GM12878 (cell line): ENCODE results near the gene CXCL14. TPM values are rescaled to one million over a fixed set of nuclear protein-coding genes. Genes with fewer than 3 reads are reported as not detected.
A peak's percentile ranks its signal among the peaks of the same experiment; 100 is the strongest.

Source experiments
- ATAC-seq: fragments of 200-7000 bp; cut with Tn5 transposase; 3 replicates; pipeline ENCODE4 v1.9.1; 2020; ENCODE audit warnings: mild to moderate bottlenecking, moderate library complexity
- BruUV-seq: library from RNA; stranded (reverse); fragments of 400-500 nt; replicated peaks from 2 replicates; lab custom pipeline; 2021; lab: Mats Ljungman, UMichigan
- CTCF ChIA-PET: fragments of 300-600 bp; sonication (Branson Sonifier 250); formaldehyde crosslinking; extraction: SDS; loops from one replicate; lab custom pipeline; 2021; ENCODE audit warnings: inconsistent platforms; lab: Yijun Ruan, JAX
- POLR2A ChIA-PET: fragments of 350-600 bp; formaldehyde crosslinking; extraction: SDS; loops from one replicate; lab custom pipeline; 2021; ENCODE audit warnings: inconsistent platforms; lab: Charles Lee
- RAD21 ChIA-PET: fragments of 300-600 bp; sonication (Branson Sonifier 250); formaldehyde crosslinking; loops from one replicate; lab custom pipeline; 2023; ENCODE audit warnings: antibody characterized with exemption; ENCODE audit not compliant: unreplicated experiment; lab: Charles Lee
- SMC1A ChIA-PET: fragments of 300-600 bp; sonication (Branson Sonifier 250); formaldehyde crosslinking; loops from one replicate; lab custom pipeline; 2023; ENCODE audit not compliant: unreplicated experiment, uncharacterized antibody; lab: Charles Lee
- DNase-seq: peaks from one replicate; pipeline ENCODE4 v3.0.0-alpha.2; 2011; ENCODE audit warnings: low read depth, low spot score
- FAIRE-seq: peaks from 3 replicates; lab custom pipeline; 2011; peaks lifted over from hg19 to GRCh38; lab: Jason Lieb, UNC
- H2AFZ ChIP-seq: 2 replicates; pipeline ENCODE4 v1.6.0; 2011; ENCODE audit warnings: low read depth, low read length, control low read depth; ENCODE audit not compliant: control insufficient read depth
- H3K27ac ChIP-seq: 2 replicates; pipeline ENCODE4 v1.5.1; 2011; ENCODE audit warnings: control low read depth; ENCODE audit not compliant: control insufficient read depth, insufficient read depth
- H3K27me3 ChIP-seq, 2 experiments: replicated peaks in 1 of 2; 2 replicates each; pipeline versions ENCODE4 v1.6.0 to v1.6.1; 2011; ENCODE audit warnings: low read length in 1 of 2; ENCODE audit not compliant: control insufficient read depth in 2 of 2, insufficient read depth in 2 of 2
- H3K36me3 ChIP-seq, 2 experiments: 2 replicates each; pipeline ENCODE4 v1.5.1; 2011; ENCODE audit warnings: low read length in 1 of 2; ENCODE audit not compliant: control insufficient read depth in 2 of 2, insufficient read depth in 2 of 2
- H3K4me1 ChIP-seq: 2 replicates; pipeline ENCODE4 v1.6.1; 2011; ENCODE audit warnings: mild to moderate bottlenecking, low read length, moderate library complexity, mixed read lengths; ENCODE audit not compliant: control insufficient read depth, insufficient read depth
- H3K4me2 ChIP-seq: 2 replicates; pipeline ENCODE4 v1.6.0; 2011; ENCODE audit warnings: control low read depth; ENCODE audit not compliant: control insufficient read depth, insufficient read depth
- H3K4me3 ChIP-seq: fragments of 200-600 bp; sonication (generic); 2 replicates; pipeline ENCODE4 v1.5.1; 2016
- H3K79me2 ChIP-seq: 2 replicates; pipeline ENCODE4 v1.6.0; 2011; ENCODE audit warnings: low read length; ENCODE audit not compliant: control insufficient read depth, insufficient read depth
- H3K9ac ChIP-seq: 2 replicates; pipeline ENCODE4 v1.8.0; 2011; ENCODE audit warnings: low read length, control low read depth, mixed read lengths; ENCODE audit not compliant: control insufficient read depth, insufficient read depth
- H3K9me3 ChIP-seq: replicated peaks from 3 replicates; pipeline ENCODE4 v1.5.1; 2011; ENCODE audit warnings: mild to moderate bottlenecking, low read length; ENCODE audit not compliant: control insufficient read depth, insufficient read depth
- H4K20me1 ChIP-seq: 2 replicates; pipeline ENCODE4 v1.6.0; 2011; ENCODE audit not compliant: control insufficient read depth, insufficient read depth
- BACH1 ChIP-seq: fragments of 450-650 bp; IDR thresholded peaks from 2 replicates; pipeline ENCODE4 v1.6.1; 2017; ENCODE audit warnings: mild to moderate bottlenecking, borderline replicate concordance
- CHD1 ChIP-seq: IDR thresholded peaks from 2 replicates; pipeline ENCODE4 v1.6.1; 2012; ENCODE audit warnings: low read depth, low read length, improper control_type of control experiment
- POU2F2 ChIP-seq: IDR thresholded peaks from 3 replicates; pipeline ENCODE4 v1.6.1; 2011; ENCODE audit warnings: low read depth, mild to moderate bottlenecking, low read length, borderline replicate concordance
- RAD21 ChIP-seq: IDR thresholded peaks from 2 replicates; pipeline ENCODE4 v1.6.1; 2011; ENCODE audit warnings: mild to moderate bottlenecking, low read depth, low read length, moderate library complexity; ENCODE audit not compliant: insufficient read depth
- SIN3A ChIP-seq: IDR thresholded peaks from 2 replicates; pipeline ENCODE4 v1.6.1; 2012; ENCODE audit warnings: low read depth, low read length, improper control_type of control experiment
- SMC3 ChIP-seq: IDR thresholded peaks from 2 replicates; pipeline ENCODE4 v1.6.1; 2011; ENCODE audit warnings: low read length, improper control_type of control experiment, borderline replicate concordance
- TAF1 ChIP-seq: IDR thresholded peaks from 2 replicates; pipeline ENCODE4 v1.6.1; 2011; ENCODE audit warnings: mild to moderate bottlenecking, low read depth, low read length, borderline replicate concordance
- YY1 ChIP-seq: IDR thresholded peaks from 2 replicates; pipeline ENCODE4 v1.6.1; 2011; ENCODE audit warnings: low read depth, mild to moderate bottlenecking, low read length
- ZNF274 ChIP-seq: IDR thresholded peaks from one replicate; pipeline ENCODE4 v1.8.0; 2011; ENCODE audit not compliant: insufficient read length, insufficient read depth
- WGBS: methylation state at CpG from one replicate; pipeline ENCODE4 v1.1.6; 2016; ENCODE audit warnings: low lambda C conversion rate; ENCODE audit not compliant: insufficient replicate concordance, insufficient coverage; ENCODE audit errors: missing lambda C conversion rate; 5-methylcytosine and 5-hydroxymethylcytosine counted together
- in situ Hi-C: fragments of 300-500 bp; cut with MboI; formaldehyde crosslinking; loops from 9 replicates; pipeline ENCODE4 v1.14.3; 2018; ENCODE audit warnings: mixed read lengths
- intact Hi-C: fragments of 100-400 bp; cut with micrococcal nuclease; formaldehyde crosslinking; loops from one replicate; pipeline ENCODE4 v1.14.2; 2022; ENCODE audit not compliant: unreplicated experiment
- polyA plus RNA-seq, 11 experiments: library from polyadenylated mRNA; depleted of rRNA in 4 of 11; unstranded in 6 of 11; stranded (reverse) in 5 of 11; fragments of >200 nt; fragmentation: Nextera tagmentation in 4 of 11; fragmentation: Illumina TruSeq in 1 of 11; extraction: Ambion mirVana in 4 of 11; extraction: Trizol in 1 of 11; gene quantifications; 1 replicate in 1 of 11; 2 replicates in 10 of 11; pipeline versions ENCODE4 v1.2.1 to v1.2.3, GENCODE V29; 2011 to 2016; ENCODE audit warnings: inconsistent platforms in 2 of 11, missing spikeins in 2 of 11, low read depth in 1 of 11
- total RNA-seq, 4 experiments: library from RNA; depleted of rRNA in 3 of 4; stranded (reverse); fragments of >200 nt in 3 of 4; fragmentation: Illumina TruSeq in 1 of 4; extraction: Trizol in 1 of 4; gene quantifications; 2 replicates each; pipeline versions ENCODE4 v1.2.1 to v1.2.3, GENCODE V29; 2013 to 2021
- TF ChIP-seq, protein P1 (sequence below): IDR thresholded peaks from 2 replicates; pipeline ENCODE4 v1.6.1; 2011; ENCODE audit warnings: low read depth, mild to moderate bottlenecking, low read length, moderate library complexity, borderline replicate concordance; ENCODE audit errors: extremely low read depth
- TF ChIP-seq, protein P2 (sequence below), 3 experiments: IDR thresholded peaks in 2 of 3; conservative IDR thresholded peaks in 1 of 3; 2 replicates each; pipeline ENCODE4 v1.5.1; 2011; ENCODE audit warnings: low read depth in 3 of 3, low read length in 3 of 3, mild to moderate bottlenecking in 3 of 3, control low read depth in 2 of 3, moderate library complexity in 2 of 3, inconsistent platforms in 1 of 3, mixed read lengths in 1 of 3; ENCODE audit not compliant: control insufficient read depth in 2 of 3, insufficient read depth in 1 of 3; ENCODE audit errors: extremely low read depth in 1 of 3
- TF ChIP-seq, protein P3 (sequence below): fragments of 450-650 bp; IDR thresholded peaks from 2 replicates; pipeline ENCODE4 v1.6.1; 2017; ENCODE audit warnings: mild to moderate bottlenecking

CXCL14 gene
- total and polyA plus RNA-seq, 10 of the 15 experiments (the other 5 are each of a cell fraction or from before 2014, with no cell fraction given) = 0.05 TPM; not detected in 9

DNA sequence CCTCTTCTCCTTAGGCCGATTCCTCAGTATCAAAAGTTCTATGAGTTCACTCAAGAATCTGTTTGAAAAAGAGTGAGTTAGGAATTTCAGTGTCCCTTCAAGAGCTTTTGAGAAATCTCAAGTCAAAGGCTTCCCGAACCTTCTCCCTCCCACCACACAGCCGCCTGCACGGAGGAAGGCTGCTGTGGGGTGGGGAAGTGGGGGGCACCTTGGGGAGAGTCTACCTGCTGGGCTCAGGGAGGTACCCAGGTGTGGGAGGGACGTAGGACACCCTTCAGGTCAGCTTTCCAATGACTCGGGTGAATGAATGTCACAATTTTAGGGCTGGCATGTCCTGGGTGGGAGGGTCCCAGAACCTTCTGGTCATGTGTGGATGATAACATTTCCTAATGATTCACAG, 17.5 kb downstream of the CXCL14 start:
- Histone ChIP-seq H3K4me1 (no peaks in the 10 kb centered on the region), H3K27ac (no peak overlapping the region), H4K20me1 (no peaks in the 10 kb centered on the region), H2AFZ (peak overlapping the region; percentile 46; the same call in 1 of the 2 replicates), H3K27me3 (peaks cover 3% of the 10 kb centered on the region in 2 experiments; a peak in 3 of 4 replicates), H3K9me3 (no peaks in the 10 kb centered on the region; the same call in 2 of the 3 replicates), H3K9ac (no peak overlapping the region), H3K4me2 (no peak overlapping the region), H3K4me3 (no peak overlapping the region), H3K36me3 (no peaks in the 10 kb centered on the region), H3K79me2 (no peaks in the 10 kb centered on the region)
- ChIA-PET POLR2A (no interaction called here), RAD21 (interaction anchor here (0.7 to 2.7 kb wide), 5 partner anchors 10 to 269 kb away, joined by 3 to 26 read pairs (median 4); no protein-coding TSS in a partner anchor), SMC1A (interaction anchor here (1.4 to 1.5 kb wide), 2 partner anchors 270 to 278 kb away, joined by 3 to 5 read pairs; no protein-coding TSS in a partner anchor), CTCF (interaction anchor here (0.6 to 10.2 kb wide), 24 partner anchors 9 to 330 kb away, joined by 3 to 203 read pairs (median 4); partner anchors contain the start of gene DCANP1)
- ATAC-seq = no peak
- TF ChIP-seq TAF1 (no peak), CHD1 (no peak), ZNF274 (no peak), SIN3A (no peak)
- intact Hi-C loops (loop anchor here (1.0 kb wide), 1 partner anchor 269 kb away; no protein-coding TSS in a partner anchor), in situ Hi-C loops (no loop called here)
- no peak for DNase-seq
- FAIRE-seq = no peak
- no TSS peak for BruUV-seq
- WGBS = 87% methylated on average over 6 of the region's 6 CpGs

DNA sequence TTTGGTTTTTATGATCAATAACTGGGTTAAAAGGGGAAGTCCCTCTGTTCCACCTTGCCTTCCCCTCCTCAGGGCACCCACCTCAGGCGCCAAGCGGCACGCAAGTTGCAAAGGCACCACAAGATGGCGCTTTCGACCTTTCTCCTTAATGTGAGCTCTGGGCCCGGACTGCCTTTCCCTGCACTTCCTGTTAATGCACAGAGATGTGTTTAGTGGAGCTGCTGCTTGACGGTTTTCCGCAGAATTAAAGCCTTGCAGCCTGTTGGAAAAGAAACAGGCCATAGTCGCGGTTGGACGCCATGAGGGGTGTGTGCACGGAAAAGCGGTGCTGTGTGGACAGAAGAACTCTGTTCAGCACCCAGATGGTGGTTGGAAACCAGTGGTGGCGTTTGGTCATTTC, 17.9 kb downstream of the CXCL14 start:
- Histone ChIP-seq H4K20me1 (no peaks in the 10 kb centered on the region), H3K4me1 (no peaks in the 10 kb centered on the region), H3K4me3 (no peak overlapping the region), H3K27ac (no peak overlapping the region), H3K9ac (no peak overlapping the region), H3K4me2 (no peak overlapping the region), H2AFZ (peak overlapping the region; percentile 46), H3K27me3 (peaks cover 3% of the 10 kb centered on the region in 2 experiments; a peak in 3 of 4 replicates), H3K36me3 (no peaks in the 10 kb centered on the region), H3K79me2 (no peaks in the 10 kb centered on the region), H3K9me3 (no peaks in the 10 kb centered on the region; the same call in 2 of the 3 replicates)
- FAIRE-seq (peak; percentile 98), ATAC-seq (peak; percentile 99), DNase-seq (peak; percentile 21)
- intact Hi-C loops (loop anchor here (1.0 kb wide), 1 partner anchor 269 kb away; no protein-coding TSS in a partner anchor), in situ Hi-C loops (no loop called here)
- CTCF ChIA-PET = interaction anchor here (0.6 to 10.2 kb wide), 23 partner anchors 9 to 330 kb away, joined by 3 to 203 read pairs (median 4); partner anchors contain the start of gene DCANP1
- WGBS = 6% methylated on average over 14 of the region's 14 CpGs
- SMC1A ChIA-PET = interaction anchor here (1.5 kb wide), 1 partner anchor 270 kb away, joined by 5 read pairs; no protein-coding TSS in a partner anchor
- RAD21 ChIA-PET = interaction anchor here (0.7 to 2.7 kb wide), 5 partner anchors 9 to 270 kb away, joined by 3 to 26 read pairs (median 4); no protein-coding TSS in a partner anchor
- POLR2A ChIA-PET = no interaction called here
- BruUV-seq = no TSS peak
- TF ChIP-seq, protein P1, sequence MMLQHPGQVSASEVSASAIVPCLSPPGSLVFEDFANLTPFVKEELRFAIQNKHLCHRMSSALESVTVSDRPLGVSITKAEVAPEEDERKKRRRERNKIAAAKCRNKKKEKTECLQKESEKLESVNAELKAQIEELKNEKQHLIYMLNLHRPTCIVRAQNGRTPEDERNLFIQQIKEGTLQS = no peak
- TF ChIP-seq, protein P2, sequence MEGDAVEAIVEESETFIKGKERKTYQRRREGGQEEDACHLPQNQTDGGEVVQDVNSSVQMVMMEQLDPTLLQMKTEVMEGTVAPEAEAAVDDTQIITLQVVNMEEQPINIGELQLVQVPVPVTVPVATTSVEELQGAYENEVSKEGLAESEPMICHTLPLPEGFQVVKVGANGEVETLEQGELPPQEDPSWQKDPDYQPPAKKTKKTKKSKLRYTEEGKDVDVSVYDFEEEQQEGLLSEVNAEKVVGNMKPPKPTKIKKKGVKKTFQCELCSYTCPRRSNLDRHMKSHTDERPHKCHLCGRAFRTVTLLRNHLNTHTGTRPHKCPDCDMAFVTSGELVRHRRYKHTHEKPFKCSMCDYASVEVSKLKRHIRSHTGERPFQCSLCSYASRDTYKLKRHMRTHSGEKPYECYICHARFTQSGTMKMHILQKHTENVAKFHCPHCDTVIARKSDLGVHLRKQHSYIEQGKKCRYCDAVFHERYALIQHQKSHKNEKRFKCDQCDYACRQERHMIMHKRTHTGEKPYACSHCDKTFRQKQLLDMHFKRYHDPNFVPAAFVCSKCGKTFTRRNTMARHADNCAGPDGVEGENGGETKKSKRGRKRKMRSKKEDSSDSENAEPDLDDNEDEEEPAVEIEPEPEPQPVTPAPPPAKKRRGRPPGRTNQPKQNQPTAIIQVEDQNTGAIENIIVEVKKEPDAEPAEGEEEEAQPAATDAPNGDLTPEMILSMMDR (IDR thresholded peaks at IDR 0.05 in 2 of 3, conservative IDR thresholded peaks at IDR 0.05 in 1 of 3; ENCODE audit: control insufficient read depth in 2 of 3, extremely low read depth in 1 of 3, insufficient read depth in 1 of 3, low read depth in 3 of 3, low read length in 3 of 3) = peak; percentile 78 to 87 (median 85)
- TF ChIP-seq, protein P3, sequence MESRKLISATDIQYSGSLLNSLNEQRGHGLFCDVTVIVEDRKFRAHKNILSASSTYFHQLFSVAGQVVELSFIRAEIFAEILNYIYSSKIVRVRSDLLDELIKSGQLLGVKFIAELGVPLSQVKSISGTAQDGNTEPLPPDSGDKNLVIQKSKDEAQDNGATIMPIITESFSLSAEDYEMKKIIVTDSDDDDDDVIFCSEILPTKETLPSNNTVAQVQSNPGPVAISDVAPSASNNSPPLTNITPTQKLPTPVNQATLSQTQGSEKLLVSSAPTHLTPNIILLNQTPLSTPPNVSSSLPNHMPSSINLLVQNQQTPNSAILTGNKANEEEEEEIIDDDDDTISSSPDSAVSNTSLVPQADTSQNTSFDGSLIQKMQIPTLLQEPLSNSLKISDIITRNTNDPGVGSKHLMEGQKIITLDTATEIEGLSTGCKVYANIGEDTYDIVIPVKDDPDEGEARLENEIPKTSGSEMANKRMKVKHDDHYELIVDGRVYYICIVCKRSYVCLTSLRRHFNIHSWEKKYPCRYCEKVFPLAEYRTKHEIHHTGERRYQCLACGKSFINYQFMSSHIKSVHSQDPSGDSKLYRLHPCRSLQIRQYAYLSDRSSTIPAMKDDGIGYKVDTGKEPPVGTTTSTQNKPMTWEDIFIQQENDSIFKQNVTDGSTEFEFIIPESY = 0 out of 2 replicates have a peak, but pooled peaks have one; percentile 48
- TF ChIP-seq POU2F2 = 0 out of 3 replicates have a peak, but pooled peaks have one; percentile 26
- 0 out of 2 replicates have a peak, but pooled peaks have one; percentile 39 for TF ChIP-seq YY1
- peak; percentile 58; the same call in 1 of the 2 replicates for TF ChIP-seq SMC3
- no peak for TF ChIP-seq BACH1
- peak; percentile 70 for TF ChIP-seq RAD21
